Measurements from ENCODE around the gene CBFA2T2.
A peak's percentile ranks its signal among the peaks of the same experiment; 100 is the strongest.

CBFA2T2 gene

DNA sequence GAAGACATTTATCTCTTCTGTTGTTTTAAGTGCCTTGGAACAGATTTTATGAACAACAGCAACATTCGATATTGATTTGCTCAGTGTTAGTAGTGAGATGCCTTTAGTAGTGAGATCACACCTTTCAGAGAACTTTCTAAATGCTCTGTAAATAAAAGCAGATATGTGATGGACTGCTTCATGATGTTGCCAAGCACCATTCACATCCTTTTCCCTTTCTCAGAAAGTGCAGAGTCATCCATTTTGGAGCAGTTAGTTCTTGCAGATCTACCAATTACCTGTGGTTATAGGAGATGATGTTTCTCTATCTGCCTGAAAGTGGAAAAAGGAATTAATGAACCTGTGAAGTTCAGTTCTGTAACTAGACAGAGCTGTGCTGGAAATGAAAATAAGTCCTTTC, 27.0 kb downstream of the CBFA2T2 start:
- TF ChIP-seq, protein P1, sequence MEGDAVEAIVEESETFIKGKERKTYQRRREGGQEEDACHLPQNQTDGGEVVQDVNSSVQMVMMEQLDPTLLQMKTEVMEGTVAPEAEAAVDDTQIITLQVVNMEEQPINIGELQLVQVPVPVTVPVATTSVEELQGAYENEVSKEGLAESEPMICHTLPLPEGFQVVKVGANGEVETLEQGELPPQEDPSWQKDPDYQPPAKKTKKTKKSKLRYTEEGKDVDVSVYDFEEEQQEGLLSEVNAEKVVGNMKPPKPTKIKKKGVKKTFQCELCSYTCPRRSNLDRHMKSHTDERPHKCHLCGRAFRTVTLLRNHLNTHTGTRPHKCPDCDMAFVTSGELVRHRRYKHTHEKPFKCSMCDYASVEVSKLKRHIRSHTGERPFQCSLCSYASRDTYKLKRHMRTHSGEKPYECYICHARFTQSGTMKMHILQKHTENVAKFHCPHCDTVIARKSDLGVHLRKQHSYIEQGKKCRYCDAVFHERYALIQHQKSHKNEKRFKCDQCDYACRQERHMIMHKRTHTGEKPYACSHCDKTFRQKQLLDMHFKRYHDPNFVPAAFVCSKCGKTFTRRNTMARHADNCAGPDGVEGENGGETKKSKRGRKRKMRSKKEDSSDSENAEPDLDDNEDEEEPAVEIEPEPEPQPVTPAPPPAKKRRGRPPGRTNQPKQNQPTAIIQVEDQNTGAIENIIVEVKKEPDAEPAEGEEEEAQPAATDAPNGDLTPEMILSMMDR (conservative IDR thresholded peaks at IDR 0.05), result no peak

DNA sequence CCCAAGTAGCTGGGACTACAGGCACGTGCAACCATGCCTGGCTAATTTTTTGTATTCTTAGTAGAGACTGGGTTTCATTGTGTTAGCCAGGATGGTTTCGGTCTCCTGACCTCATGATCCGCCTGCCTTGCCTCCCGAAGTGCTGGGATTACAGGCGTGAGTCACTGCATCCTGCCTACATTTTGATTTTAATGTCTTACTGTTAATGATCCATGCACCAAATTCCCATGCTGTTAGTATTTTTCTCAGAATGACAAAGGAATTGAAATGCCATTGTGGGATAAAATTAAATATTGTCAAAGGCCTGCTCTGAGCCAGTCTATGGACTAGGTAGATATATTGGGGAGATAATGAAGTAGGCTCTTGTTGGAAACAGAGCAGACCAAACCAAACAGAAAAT, 28.2 kb downstream of the CBFA2T2 start:
- H3K27ac ChIP-seq, result peak overlapping the region; percentile 50
- TF ChIP-seq, protein P1 (conservative IDR thresholded peaks at IDR 0.05), result no peak

More for the DNA sequence above, 27.0 kb downstream of the CBFA2T2 start:
- peak overlapping the region; percentile 50 for H3K27ac ChIP-seq

DNA sequence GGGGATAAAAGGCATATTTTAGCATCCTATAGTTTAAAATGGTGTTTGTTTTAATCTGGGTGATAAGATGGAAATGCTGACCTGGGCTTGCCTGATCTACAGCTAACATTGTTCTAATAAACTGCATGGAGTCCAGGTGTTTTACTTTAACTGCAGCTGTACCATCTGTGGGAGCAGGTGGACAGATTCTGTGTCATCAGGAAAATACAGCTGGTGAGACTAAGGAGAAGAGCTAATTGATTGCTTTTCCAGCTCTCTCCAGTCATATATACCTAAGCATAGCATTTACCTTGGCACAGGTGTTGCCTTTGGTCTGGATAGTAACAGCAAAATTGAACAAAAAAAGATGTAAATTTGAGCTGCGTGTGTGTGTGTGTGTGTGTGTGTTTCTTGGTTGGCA, 31.6 kb downstream of the CBFA2T2 start:
- H3K27ac ChIP-seq, result peak overlapping the region; percentile 4; the same call in 1 of the 2 replicates
- TF ChIP-seq, protein P1 (conservative IDR thresholded peaks at IDR 0.05), result no peak

DNA sequence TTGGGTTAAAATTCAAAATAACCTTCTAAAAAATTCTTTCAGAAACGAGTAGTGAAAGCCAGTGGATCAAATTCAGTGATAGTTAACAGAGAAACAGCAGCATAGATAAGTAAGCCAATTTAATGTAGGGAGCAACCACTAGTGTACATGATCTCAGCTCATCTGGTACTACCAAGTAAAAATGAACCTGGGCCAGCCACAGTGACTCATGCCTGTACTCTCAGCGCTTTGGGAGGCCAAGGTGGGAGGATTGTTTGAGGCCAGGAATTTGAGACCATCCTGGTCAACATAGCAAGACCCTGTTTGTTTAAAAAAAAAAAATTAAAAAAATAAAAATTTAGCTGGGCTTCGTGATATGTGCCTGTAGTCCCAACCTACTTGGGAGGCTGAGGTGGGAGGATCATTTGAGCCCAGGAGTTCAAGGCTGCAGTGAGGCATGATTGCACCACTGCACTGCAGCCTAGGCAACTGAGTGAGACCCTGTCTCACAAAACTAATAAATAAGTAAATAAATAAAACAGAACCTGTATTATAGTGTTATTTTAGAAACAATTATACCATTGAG, 32.4 kb downstream of the CBFA2T2 start:
- H3K27ac ChIP-seq, result peak overlapping the region; percentile 4; the same call in 1 of the 2 replicates
- TF ChIP-seq, protein P1 (conservative IDR thresholded peaks at IDR 0.05), result no peak

DNA sequence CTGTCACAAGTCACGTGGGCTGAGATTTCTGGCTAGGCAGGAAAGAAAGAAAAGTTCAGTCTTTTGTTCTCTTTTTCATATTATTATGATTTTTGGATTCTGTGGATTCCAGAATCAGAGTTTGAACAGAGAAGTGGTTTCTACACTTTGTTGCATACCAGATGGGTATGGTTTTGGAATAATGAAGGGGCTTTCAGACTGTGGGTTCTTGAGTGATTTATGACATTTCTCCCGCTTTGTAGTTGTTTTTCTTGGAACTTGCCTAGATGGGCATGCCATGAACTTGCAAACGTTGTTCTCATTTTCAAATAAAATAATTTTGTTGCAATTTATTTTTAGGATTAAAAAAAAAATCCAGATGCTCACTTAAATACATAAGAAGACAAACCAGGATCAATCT, 34.4 kb downstream of the CBFA2T2 start:
- no peak overlapping the region for H3K27ac ChIP-seq

DNA sequence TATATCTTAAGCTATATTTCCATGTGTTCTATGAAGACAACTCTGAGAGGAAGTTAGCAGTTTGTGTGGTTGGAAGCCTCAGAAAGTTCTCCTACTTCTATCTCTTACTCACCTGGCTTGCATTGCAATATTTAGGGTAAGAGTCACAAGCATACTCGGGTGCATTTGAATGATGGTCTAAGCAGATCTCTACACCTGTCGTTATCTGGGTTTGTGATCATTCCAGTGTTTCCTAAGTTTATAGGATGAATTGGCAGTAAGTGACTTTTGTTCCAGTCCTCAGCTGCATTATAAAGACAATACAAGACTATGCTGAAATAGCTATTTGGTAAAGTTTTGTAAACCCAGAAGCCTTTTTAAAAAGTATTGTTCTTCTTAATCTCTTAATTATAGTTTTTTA, 36.9 kb downstream of the CBFA2T2 start:
- peak overlapping the region; percentile 51 for H3K27ac ChIP-seq
- TF ChIP-seq, protein P1 (conservative IDR thresholded peaks at IDR 0.05), result no peak

More for the DNA sequence above, 34.4 kb downstream of the CBFA2T2 start:
- TF ChIP-seq, protein P1 (conservative IDR thresholded peaks at IDR 0.05), result no peak

DNA sequence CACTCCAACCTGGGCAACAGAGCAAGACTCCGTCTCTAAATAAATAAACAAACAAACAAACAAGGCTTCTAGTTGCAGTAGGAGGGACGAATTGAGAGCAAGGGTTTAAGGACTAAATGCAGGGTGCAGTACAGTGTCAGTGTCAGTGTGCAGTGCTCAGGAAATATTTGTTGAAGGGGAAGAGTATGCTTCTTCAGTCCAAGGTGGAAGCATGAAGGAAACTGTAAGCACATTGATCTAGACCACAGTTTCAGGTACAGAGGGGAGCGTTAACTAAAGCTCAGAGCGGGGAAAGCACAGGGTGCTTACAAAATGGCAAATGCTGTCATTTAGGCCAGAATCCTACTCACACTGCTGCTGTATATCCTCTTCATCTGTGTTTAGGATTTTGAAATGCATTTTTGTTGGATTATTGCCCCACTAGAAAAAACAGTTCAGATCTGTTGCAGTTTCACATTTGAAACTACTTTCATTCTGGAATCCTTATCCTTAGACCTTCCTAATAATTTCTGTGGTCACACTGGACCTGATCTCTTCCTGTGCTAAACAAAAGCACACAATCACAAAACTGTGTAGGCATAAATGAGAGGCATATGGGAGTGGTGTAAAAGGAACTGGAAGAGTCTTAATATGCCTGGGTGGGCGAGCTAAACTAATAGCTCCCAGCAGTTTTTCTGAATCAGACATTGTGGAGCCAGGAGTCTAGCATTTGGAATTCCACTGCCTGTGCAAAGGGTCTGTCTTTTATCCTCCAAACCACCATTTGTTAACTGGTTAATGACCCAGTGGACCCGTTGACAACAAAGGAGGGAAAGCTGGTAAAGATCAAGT, 41.4 kb downstream of the CBFA2T2 start:
- TF ChIP-seq, protein P1 (conservative IDR thresholded peaks at IDR 0.05), result no peak
- H3K27ac ChIP-seq, result peak overlapping the region; percentile 70

All from VCaP (cell line).